HL-60 (cell line): ENCODE measurements around the gene PHKA2.

Experiments
- DNase-seq, 2 experiments: peaks; one replicate each; pipeline ENCODE4 v3.0.0-alpha.2; 2010 to 2020; ENCODE audit warnings: low read depth in 1 of 2, low spot score in 1 of 2
- H3K27ac ChIP-seq: fragments of 250-450 bp; sonication (Bioruptor Pico); replicated peaks from 2 replicates; pipeline ENCODE4 v1.5.1; 2020; ENCODE audit warnings: mild to moderate bottlenecking, moderate library complexity
- H3K27me3 ChIP-seq: fragments of 250-450 bp; sonication (Bioruptor Pico); 2 replicates; pipeline ENCODE4 v1.5.1; 2021; ENCODE audit warnings: mild to moderate bottlenecking, moderate library complexity; ENCODE audit not compliant: insufficient read depth, poor library complexity, severe bottlenecking
- H3K4me3 ChIP-seq: replicated peaks from 2 replicates; pipeline ENCODE4 v1.5.1; 2011; ENCODE audit warnings: mild to moderate bottlenecking, control low read depth, low read length; ENCODE audit not compliant: insufficient read depth
- GABPA ChIP-seq: IDR thresholded peaks from 2 replicates; pipeline ENCODE4 v1.6.1; 2012; ENCODE audit warnings: low read depth
- POLR2AphosphoS5 ChIP-seq: IDR thresholded peaks from 2 replicates; pipeline ENCODE4 v1.6.1; 2012; ENCODE audit warnings: low read depth
- SPI1 ChIP-seq: IDR thresholded peaks from 2 replicates; pipeline ENCODE4 v1.6.1; 2012; ENCODE audit warnings: low read depth, mild to moderate bottlenecking, borderline replicate concordance
- TF ChIP-seq, protein P1 (sequence below): IDR thresholded peaks from one replicate; pipeline ENCODE4 v1.5.1; 2011; ENCODE audit warnings: low read length, control low read depth, inconsistent platforms; ENCODE audit not compliant: insufficient read depth
- TF ChIP-seq, protein P2 (sequence below): IDR thresholded peaks from 2 replicates; pipeline ENCODE4 v1.6.1; 2012; ENCODE audit warnings: low read depth; ENCODE audit not compliant: insufficient replicate concordance

Gene PHKA2

DNA sequence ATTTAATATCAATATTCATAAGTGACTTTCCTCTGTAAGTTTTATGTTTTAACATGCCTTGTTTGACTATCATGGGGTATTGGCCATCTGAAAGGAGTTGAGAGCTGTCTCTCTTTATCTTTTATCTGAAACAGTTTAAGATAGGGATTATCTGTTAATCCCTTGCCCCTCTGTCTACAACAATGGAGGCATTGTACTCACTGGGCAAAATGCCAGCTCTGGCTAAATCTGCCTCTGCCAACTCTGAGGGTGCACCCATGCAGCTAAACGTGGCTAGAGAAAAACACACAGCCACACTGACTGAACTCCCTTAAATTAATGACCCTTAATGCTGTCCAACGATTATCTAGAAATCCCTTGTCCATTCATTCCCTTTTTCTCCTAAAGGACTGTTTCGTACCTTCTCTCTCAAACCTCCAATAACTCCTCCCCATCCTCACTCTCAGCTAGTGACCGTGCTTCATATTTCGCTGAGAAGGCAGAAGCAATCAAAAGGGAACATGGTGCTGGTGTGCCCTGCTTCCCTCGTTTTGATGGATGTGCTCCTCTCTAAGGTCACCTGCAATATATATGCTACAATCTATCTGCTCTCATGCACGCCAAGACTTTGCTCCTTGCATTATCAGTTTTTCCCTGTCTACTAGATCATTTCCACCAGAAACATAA is 10.3 kb downstream of the PHKA2 start:
- no peak overlapping the region for H3K27ac ChIP-seq
- TF ChIP-seq, protein P1, sequence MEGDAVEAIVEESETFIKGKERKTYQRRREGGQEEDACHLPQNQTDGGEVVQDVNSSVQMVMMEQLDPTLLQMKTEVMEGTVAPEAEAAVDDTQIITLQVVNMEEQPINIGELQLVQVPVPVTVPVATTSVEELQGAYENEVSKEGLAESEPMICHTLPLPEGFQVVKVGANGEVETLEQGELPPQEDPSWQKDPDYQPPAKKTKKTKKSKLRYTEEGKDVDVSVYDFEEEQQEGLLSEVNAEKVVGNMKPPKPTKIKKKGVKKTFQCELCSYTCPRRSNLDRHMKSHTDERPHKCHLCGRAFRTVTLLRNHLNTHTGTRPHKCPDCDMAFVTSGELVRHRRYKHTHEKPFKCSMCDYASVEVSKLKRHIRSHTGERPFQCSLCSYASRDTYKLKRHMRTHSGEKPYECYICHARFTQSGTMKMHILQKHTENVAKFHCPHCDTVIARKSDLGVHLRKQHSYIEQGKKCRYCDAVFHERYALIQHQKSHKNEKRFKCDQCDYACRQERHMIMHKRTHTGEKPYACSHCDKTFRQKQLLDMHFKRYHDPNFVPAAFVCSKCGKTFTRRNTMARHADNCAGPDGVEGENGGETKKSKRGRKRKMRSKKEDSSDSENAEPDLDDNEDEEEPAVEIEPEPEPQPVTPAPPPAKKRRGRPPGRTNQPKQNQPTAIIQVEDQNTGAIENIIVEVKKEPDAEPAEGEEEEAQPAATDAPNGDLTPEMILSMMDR, result no peak
- no peak for TF ChIP-seq SPI1
- TF ChIP-seq, protein P2, sequence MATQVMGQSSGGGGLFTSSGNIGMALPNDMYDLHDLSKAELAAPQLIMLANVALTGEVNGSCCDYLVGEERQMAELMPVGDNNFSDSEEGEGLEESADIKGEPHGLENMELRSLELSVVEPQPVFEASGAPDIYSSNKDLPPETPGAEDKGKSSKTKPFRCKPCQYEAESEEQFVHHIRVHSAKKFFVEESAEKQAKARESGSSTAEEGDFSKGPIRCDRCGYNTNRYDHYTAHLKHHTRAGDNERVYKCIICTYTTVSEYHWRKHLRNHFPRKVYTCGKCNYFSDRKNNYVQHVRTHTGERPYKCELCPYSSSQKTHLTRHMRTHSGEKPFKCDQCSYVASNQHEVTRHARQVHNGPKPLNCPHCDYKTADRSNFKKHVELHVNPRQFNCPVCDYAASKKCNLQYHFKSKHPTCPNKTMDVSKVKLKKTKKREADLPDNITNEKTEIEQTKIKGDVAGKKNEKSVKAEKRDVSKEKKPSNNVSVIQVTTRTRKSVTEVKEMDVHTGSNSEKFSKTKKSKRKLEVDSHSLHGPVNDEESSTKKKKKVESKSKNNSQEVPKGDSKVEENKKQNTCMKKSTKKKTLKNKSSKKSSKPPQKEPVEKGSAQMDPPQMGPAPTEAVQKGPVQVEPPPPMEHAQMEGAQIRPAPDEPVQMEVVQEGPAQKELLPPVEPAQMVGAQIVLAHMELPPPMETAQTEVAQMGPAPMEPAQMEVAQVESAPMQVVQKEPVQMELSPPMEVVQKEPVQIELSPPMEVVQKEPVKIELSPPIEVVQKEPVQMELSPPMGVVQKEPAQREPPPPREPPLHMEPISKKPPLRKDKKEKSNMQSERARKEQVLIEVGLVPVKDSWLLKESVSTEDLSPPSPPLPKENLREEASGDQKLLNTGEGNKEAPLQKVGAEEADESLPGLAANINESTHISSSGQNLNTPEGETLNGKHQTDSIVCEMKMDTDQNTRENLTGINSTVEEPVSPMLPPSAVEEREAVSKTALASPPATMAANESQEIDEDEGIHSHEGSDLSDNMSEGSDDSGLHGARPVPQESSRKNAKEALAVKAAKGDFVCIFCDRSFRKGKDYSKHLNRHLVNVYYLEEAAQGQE, result no peak
- TF ChIP-seq GABPA, result no peak
- no peak for TF ChIP-seq POLR2AphosphoS5
- DNase-seq, result no peak
- H3K4me3 ChIP-seq, result no peak overlapping the region
- H3K27me3 ChIP-seq, result no peaks in the 10 kb centered on the region

DNA sequence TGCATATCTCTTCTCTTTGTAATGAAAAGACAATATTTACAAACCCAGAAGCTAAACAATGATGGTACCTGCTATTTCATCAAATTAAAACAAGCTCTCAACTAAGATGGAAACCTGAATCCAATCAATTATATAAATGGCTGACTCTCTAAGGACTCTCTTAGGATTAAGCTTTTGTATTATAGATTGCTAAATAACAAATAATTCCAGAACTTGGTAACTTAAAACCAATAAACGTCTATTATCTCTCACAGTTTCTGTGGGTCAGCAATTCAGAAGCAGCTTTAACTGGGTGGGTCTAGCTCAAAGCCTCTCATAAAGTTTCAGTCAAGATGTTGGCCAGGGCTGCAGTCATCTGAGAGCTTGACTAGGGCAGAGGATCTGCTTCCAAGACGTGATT is 12.4 kb downstream of the PHKA2 start:
- H3K27me3 ChIP-seq, result no peaks in the 10 kb centered on the region
- no peak overlapping the region for H3K27ac ChIP-seq
- DNase-seq, result no peak
- TF ChIP-seq, protein P2, result no peak
- no peak for TF ChIP-seq POLR2AphosphoS5
- no peak for TF ChIP-seq SPI1
- no peak for TF ChIP-seq GABPA
- TF ChIP-seq, protein P1, result no peak
- no peak overlapping the region for H3K4me3 ChIP-seq

DNA sequence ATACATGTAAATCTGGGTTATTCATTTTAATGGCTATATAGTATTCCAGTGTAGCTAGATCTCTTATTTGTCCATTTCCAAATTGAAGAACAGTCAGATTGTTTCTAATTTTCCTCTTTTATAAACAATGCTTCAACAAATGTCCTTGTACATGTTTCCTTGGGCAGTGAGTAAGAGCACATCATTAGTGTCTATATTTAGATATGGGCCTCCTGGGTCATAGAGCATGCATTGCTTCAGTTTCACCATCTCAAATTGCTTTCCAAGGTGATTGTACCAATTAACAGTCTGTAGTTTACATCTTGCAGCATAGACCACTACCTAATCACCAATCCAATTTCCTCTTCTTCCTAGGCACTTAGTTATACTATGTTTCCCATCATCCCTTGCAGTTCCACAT is 13.4 kb downstream of the PHKA2 start:
- H3K4me3 ChIP-seq, result no peak overlapping the region
- DNase-seq, result no peak
- no peak overlapping the region for H3K27ac ChIP-seq
- TF ChIP-seq POLR2AphosphoS5 (no peak), SPI1 (no peak), GABPA (no peak)
- TF ChIP-seq, protein P2, result no peak
- TF ChIP-seq, protein P1, result no peak
- H3K27me3 ChIP-seq, result no peaks in the 10 kb centered on the region
